NK-92 treated with Interleukin-12 subunit alpha and Interleukin-12 subunit beta, amount 100 ng/mL, for 24 hours (cell line): ENCODE results near the gene TXNDC15.
"Not testable (repeated sequence)": the region's sequence is repeated elsewhere in the genome, so short reads cannot be mapped to it uniquely, and the experiment has no call there.

ENCODE experiments used
- DNase-seq: peaks from one replicate; lab custom pipeline; 2025; lab: John Stamatoyannopoulos, UW

TXNDC15 gene

GRCh38 chr5:134878403-134878802 lies 4.2 kb downstream of the TXNDC15 start:
- no peak for DNase-seq

DNA sequence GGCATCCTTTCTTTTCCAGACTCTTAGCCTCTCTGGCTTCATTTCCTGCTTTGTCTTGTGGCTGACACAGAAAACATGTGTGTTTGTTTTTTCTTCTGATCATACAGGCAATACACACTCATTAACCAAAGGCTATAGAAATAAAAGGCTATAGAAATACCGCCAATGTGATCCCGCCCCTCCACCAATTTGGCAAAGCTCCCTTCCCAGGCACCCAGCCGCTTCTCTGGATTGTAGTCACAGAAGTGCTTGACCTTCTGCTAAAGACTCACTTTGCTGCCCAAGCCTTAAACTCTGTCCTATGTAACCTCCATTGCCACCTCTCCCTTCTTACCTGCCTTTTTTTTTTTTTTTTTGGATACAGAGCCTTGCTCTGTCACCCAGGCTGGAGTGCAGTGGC lies 5.3 kb downstream of the TXNDC15 start:
- no peak for DNase-seq

- not testable (repeated sequence) for DNase-seq
Measured at GRCh38 chr5:134880937-134881336, 6.8 kb downstream of the TXNDC15 start.

DNA sequence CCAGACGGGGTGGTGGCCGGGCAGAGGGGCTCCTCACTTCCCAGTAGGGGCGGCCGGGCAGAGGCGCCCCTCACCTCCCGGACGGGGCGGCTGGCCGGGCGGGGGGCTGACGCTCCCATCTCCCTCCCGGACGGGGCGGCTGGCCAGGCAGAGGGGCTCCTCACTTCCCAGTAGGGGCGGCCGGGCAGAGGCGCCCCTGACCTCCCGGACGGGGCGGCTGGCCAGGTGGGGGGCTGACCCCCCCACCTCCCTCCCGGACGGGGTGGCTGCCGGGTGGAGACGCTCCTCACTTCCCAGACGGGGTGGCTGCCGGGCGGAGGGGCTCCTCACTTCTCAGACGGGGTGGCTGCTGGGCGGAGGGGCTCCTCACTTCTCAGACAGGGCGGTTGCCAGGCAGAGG lies 7.5 kb downstream of the TXNDC15 start:
- DNase-seq, result not testable (repeated sequence)

GRCh38 chr5:134887593-134888159 lies 13.5 kb downstream of the TXNDC15 start:
- no peak for DNase-seq

DNA sequence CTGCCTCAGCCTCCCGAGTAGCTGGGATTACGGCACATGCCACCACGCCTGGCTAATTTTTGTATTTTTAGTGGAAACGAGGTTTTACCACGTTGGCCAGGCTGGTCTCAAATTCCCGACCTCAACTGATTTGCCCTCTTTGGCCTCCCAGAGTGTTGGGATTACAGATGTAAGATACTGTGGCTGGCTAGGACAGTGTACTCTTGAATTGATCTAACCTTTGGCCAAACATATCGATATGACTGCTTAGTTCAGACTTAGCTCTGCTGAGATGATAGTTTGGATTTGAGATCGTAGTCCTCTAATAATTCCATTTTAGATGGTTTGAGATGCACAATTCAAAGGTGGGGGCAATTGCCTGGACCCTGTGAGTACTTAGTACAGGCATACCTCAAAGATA lies 15.2 kb downstream of the TXNDC15 start:
- DNase-seq, result no peak

GRCh38 chr5:134891473-134891872 lies 17.3 kb downstream of the TXNDC15 start:
- DNase-seq, result no peak

DNA sequence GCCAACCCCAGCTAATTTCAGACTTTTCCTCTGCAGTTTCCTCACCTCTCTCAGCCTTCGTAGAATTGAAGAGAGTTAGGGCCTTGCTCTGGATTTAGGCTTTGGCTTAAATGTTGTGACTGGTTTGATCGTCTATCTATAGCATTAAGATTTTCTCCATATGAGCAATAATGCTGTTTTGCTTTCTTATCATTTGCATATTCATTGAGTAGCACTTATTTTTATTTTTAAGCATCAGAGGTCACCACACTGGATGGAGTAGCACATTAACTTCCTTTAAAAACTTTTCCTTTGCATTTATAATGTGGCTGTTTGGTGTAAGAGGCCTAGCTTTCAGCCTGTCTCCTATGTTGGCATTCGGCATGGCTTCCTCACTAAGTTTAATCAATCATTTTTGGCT lies 18.1 kb downstream of the TXNDC15 start:
- DNase-seq, result no peak

DNA sequence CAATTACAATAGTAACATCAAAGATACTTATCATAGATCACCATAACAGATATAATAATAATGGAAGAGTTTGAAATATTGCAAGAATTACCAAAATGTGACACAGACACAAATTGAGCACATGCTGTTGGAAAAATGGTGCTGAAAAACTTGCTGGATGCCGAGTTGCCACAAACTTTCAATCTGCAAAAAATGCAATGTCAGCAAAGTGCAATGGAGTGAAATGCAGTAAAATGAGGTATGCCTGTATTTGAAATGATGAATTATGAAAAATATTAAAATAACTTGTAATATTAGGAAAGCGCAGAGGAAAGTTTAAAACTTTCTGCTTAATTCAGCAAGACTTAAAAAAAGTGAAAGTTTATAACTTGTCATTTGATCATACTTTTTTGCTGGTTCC lies 18.8 kb downstream of the TXNDC15 start:
- no peak for DNase-seq

- no peak for DNase-seq
Measured at GRCh38 chr5:134893748-134894505, 19.8 kb downstream of the TXNDC15 start.

DNA sequence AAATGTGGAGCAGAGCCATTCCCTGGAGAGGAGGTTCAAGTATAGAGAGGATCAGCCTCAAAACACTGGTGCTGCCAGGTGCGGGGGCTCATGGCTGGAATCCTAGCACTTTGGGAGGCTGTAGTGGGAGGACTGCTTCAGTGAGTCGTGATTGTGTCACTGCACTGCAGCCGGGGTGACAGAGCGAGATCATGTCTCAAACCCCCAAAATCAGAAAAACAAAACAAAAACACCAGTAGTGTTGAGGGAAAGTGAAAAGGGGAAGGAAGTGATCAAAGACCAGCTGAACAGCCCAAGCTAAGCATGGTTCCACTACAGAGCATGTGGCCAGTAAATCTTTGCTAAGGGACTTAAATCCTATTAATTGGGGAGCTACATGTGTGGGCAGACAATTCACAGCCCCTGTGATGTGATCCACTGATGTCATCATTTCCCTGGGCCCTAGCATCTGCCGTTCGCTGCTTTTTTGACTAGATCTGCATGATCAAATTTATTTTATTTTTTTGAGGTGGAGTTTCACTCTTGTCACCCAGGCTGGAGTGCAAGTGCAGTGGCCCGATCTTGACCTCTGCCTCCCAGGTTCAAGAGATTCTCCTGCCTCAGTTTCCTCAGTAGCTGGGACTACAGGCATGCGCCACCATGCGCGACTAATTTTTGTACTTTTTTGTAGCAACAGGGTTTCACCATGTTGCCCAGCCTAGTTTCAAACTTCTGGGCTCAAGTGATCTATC lies 28.1 kb downstream of the TXNDC15 start:
- no peak for DNase-seq

GRCh38 chr5:134904610-134905245 lies 30.6 kb downstream of the TXNDC15 start, which contains the start of gene PCBD2:
Gene PCBD2, plus strand, starts transcription at chr5:134905131. Its CDS starts 9 bp downstream, at chr5:134905140.
- DNase-seq, result peak; percentile 87

DNA sequence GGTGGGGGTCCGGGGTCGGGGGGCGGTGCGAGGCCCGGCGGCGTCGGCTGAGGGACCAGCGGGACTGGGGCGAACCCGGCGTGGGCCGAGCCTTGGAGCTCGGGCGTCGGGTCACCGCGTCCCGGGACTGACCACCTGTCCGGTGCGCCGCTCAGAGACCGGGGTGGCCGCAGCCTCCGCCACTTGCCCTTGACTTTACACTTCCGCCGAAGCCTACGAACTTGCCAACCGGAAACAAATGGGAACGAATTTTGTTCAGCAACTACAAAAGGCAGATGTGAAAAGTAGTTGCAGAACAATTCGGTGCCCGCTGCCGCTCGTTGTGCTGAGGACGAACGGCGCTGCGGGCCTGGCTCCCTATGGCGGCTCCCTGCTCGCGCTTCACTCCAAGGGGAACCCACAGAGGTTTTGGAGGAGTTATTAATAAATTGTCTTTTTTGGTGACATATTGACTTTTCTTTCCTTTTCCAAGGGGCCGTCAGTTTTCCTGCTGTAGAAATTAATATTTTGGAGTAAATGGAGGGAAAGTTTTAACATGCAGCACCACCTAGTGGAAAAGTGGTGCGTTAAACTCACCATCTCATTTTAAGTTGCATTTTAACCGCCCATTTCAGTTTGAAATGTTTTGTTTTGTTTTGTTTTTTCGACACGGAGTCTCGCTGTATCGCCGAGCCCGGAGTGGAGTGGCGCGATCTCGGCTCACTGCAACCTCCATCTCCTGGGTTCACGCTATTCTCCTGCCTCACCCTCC lies 31.2 kb downstream of the TXNDC15 start:
- no peak for DNase-seq

DNA sequence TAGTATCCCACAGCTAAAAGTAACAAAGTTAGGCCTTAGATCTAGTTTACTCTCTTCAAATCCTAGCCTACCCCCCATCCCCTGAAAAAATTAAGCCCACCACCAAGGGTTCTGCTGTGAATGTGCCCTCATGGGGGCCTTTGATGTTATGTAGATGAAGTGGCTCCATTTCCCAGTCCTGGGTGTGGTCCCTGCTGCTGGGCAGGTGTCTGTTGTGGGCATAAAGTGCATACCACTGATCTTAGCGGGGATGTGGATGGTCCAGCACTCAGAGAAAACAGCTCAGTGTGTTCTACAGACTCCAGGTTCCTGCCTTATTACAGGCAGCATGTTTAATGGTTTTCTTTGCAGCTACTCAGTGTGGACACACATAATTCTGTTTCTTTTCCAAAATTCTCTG lies 32.6 kb downstream of the TXNDC15 start:
- no peak for DNase-seq

GRCh38 chr5:134910752-134911151 lies 36.6 kb downstream of the TXNDC15 start:
- DNase-seq, result not testable (repeated sequence)

- DNase-seq, result no peak
Measured at GRCh38 chr5:134911285-134912206, 37.4 kb downstream of the TXNDC15 start.

GRCh38 chr5:134913254-134913653 lies 39.1 kb downstream of the TXNDC15 start:
- no peak for DNase-seq

DNA sequence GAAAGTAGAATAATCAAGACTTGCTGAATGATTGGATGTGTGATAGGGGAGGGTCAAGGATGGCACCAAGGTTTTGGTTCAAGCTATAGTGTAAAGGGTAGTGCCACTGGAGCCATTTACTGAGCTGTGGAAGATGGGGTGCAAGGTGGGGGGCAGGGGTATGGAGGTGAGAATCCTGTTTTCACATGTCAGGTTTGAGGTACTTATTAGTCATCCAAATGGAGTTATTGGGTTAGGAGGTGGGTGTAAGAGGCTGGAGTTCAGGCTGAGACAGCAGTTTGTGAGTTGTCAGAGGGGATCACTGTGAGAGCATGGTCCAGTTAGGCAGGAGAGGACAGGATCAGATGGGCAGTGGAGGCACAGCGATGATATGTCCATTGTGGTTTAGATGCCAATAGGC lies 39.6 kb downstream of the TXNDC15 start:
- DNase-seq, result no peak

GRCh38 chr5:134917070-134917815 lies 43.1 kb downstream of the TXNDC15 start:
- DNase-seq, result no peak

- no peak for DNase-seq
Measured at GRCh38 chr5:134918861-134919260, 44.7 kb downstream of the TXNDC15 start.
